Activated T-cell treated with anti-CD3 and anti-CD28 coated beads for 24 hours (primary cell): ENCODE results near the gene A3GALT2.

Experiments used
- DNase-seq: peaks from one replicate; pipeline ENCODE4 v3.0.0-alpha.2; 2020; ENCODE audit warnings: low read depth

The A3GALT2 gene

GRCh38 chr1:33320619-33321165 is at the start of gene A3GALT2:
A3GALT2 (minus strand) TSS chr1:33321098; CDS start chr1:33321098, 0 bp downstream.
- DNase-seq = no peak

GRCh38 chr1:33370301-33370700 is 49.4 kb upstream of the A3GALT2 start:
- no peak for DNase-seq

GRCh38 chr1:33369764-33370163 is 48.9 kb upstream of the A3GALT2 start:
- DNase-seq = no peak

GRCh38 chr1:33369081-33369480 is 48.2 kb upstream of the A3GALT2 start:
- no peak for DNase-seq

- no peak for DNase-seq
Measured at GRCh38 chr1:33368431-33368830, 47.5 kb upstream of the A3GALT2 start.

GRCh38 chr1:33367485-33368405 is 46.8 kb upstream of the A3GALT2 start:
- DNase-seq = peak; percentile 78

GRCh38 chr1:33366762-33367484 is 46.0 kb upstream of the A3GALT2 start:
- DNase-seq = no peak

- DNase-seq = no peak
Measured at GRCh38 chr1:33365560-33365997, 44.7 kb upstream of the A3GALT2 start.

GRCh38 chr1:33364565-33364918 is 43.6 kb upstream of the A3GALT2 start:
- DNase-seq = no peak

- DNase-seq = no peak
Measured at GRCh38 chr1:33363470-33363861, 42.6 kb upstream of the A3GALT2 start.

GRCh38 chr1:33363021-33363420 is 42.1 kb upstream of the A3GALT2 start:
- no peak for DNase-seq

- DNase-seq = no peak
Measured at GRCh38 chr1:33361532-33362235, 40.8 kb upstream of the A3GALT2 start.

GRCh38 chr1:33360367-33360766 is 39.5 kb upstream of the A3GALT2 start:
- no peak for DNase-seq

GRCh38 chr1:33359931-33360330 is 39.0 kb upstream of the A3GALT2 start:
- DNase-seq = no peak

- DNase-seq = no peak
Measured at GRCh38 chr1:33358795-33359503, 38.1 kb upstream of the A3GALT2 start.

GRCh38 chr1:33358114-33358794 is 37.4 kb upstream of the A3GALT2 start:
- DNase-seq = no peak

- no peak for DNase-seq
Measured at GRCh38 chr1:33357099-33357498, 36.2 kb upstream of the A3GALT2 start.

- no peak for DNase-seq
Measured at GRCh38 chr1:33354707-33355316, 33.9 kb upstream of the A3GALT2 start.

- DNase-seq = no peak
Measured at GRCh38 chr1:33353531-33353930, 32.6 kb upstream of the A3GALT2 start.

GRCh38 chr1:33351281-33351660 is 30.4 kb upstream of the A3GALT2 start:
- no peak for DNase-seq
